Measurements from ENCODE around the gene PRCP.
"Not testable (repeated sequence)": the region's sequence is repeated elsewhere in the genome, so short reads cannot be mapped to it uniquely, and the experiment has no call there.

Gene PRCP

DNA sequence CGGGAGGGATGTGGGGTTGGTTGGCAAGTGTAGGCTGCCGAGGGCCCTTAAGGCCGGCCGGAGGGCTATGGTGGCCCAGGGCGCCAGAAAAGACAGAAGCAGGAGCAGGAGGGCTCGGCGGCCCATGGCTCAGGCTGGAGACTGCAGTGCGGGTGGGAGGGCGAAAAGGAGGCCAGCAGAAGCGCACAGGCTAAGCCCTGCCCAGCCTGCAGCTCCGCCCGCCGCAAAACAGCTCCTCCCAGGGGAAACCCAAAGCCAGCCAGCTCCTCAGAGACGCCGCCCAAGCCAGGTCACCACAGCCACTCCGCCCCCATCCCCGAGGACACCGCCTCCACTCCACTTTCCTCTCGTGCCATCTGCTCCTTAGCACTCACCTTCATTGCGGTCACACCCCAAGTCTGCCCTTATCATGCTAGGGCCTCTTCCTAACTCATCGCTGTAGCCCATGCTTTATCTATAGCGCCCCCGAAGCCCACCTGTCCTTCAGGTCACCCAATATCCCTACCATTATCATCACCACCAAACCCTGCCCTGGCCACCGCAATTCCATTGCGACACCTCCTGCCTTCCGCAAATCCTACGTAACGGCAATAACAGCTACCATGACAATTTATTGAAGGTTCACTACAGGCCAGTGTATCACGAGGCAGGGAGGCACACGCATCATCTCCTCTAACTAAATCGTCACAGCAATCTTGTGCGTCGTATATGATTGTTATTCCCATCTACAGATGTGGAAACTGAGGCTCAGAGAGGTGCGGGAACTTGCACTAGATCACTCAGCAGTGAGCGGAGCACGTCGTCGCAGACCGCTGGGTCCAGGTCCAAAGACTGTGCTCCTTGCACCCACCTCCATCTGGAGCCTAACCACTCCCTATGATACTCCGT is at the start of gene PRCP:
Gene PRCP, minus strand, starts transcription at position 154 of the 888 bp plus-strand sequence. Its CDS starts 28 bp downstream, at position 126.
- DNase-seq (ENCODE audit: low spot score): peak; percentile 96

DNA sequence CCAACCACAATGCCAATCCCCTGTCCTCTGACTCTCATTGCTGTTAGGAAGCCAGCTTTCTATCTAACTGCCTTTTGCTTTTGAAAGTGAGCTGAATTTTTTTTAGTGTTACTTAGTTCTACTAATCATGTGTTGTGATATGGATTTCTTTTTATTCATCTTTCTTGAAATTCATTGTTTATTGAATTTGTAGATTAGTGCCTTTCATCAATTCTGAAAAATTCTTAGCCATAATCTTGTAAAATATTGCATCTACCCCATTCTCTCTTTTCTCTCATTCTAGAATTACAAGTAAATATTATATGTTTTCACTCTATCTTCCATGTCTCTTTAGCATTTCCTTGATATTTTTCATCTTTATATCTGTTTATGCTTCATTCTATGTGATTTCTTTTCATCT is 49.1 kb upstream of the PRCP start:
- no peak for DNase-seq (ENCODE audit: low spot score)

DNA sequence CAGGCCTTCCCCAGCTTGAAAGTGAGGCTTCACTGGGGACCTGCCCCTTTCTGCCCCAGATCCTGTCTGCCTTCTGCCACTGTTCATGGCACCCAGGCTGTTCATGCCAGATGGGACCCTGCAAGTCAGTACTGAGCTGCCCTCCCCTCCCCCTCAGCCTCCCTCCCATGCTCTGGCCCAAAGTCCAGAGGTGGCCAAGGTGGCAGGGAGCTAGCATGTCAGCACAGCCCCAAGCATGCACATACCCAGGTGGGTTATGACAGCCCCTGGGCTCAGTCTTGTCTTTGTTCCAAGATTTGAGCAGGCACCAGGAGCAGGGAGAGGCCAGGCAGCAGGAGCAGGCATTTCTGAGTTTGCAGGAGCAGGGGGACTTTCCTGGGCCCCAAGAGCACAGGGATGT is 45.5 kb upstream of the PRCP start:
- DNase-seq (ENCODE audit: low spot score): no peak

DNA sequence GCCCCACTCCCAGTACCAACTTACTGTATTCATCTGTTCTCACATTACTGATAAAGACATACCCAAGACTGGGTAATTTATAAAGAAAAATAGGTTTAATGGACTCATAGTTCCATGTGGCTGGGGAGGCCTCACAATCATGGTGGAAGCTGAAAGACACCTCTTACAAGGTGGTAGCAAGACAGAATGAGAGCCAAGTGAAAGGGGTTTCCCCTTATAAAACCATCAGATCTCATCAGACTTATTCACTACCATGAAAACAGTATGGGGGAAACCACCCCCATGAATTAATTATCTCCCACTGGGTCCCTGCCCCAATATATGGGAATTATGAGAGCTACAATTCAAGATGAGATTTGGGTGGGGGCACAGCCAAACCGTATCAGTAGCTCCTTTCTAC is 44.8 kb upstream of the PRCP start:
- DNase-seq (ENCODE audit: low spot score): not testable (repeated sequence)

DNA sequence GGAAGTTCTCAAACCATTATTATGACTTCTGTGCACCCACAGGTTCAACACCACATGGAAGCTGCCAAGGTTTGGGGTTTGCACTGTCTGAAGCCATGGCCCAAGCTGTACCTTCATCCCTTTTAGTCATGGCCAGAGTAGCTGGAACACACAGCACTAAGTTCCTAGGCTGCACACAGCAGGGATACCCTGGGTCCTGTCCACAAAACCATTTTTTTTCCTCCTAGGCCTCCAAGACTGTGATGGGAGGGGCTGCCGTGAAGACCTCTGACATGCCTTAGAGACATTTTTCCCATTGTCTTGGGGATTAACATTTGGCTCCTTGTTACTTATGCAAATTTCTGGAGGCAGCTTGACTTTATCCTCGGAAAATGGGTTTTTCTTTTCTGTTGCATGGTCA is 44.0 kb upstream of the PRCP start:
- no peak for DNase-seq (ENCODE audit: low spot score)

DNA sequence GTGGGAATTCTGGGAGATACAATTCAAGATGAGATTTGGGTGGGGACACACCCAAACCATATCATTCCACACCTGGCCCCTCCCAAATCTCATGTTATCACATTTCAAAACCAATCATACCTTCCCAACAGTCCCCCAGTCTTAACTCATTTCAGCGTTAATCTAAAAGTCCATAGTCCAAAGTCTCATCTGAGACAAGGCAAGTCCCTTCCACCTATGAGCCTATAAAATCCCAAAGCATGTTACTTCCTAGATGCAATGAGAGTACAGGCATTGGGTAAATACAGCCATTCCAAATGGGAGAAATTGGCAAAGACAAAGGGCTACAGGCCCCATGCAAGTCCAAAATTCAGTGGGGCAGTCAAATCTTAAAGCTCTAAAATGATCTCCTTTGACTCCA is 43.2 kb upstream of the PRCP start:
- not testable (repeated sequence) for DNase-seq (ENCODE audit: low spot score)

DNA sequence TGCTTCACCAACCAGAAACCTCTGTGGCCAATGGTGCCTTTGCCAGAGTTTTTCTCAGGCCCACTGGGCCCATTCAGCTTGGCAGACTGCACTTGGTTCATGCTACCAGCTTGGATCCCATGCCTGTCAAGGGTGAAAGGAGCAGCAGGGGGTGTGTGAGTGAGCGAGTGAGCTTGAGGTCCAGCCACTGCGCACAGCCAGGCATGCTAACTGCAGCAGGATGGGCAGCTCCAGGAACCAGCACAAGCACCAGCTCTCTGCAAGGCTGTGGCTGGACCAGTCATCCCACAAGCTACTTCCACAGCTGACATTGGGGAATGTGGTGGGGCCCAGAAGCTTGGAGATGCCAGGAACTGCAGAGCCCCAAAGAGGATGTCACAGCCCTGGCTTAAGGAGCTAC is 42.1 kb upstream of the PRCP start:
- DNase-seq (ENCODE audit: low spot score): no peak

DNA sequence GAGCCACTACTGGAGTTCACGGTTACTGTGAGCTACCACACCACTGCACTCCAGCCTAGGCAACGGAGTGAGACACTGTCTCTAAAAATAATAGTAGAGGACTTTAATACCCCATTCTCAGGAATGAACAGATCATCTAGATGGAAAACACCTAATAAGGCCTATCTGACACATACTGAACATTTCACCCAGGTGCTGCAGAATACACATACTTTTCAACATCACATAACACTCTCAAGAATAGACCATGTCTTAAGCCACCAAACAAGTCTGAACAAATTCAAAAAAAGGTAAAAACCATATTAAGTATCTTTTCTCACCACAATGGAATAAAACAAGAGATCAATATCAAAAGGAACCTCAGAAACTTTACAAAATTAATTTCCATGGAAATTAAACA is 39.2 kb upstream of the PRCP start:
- DNase-seq (ENCODE audit: low spot score): no peak

DNA sequence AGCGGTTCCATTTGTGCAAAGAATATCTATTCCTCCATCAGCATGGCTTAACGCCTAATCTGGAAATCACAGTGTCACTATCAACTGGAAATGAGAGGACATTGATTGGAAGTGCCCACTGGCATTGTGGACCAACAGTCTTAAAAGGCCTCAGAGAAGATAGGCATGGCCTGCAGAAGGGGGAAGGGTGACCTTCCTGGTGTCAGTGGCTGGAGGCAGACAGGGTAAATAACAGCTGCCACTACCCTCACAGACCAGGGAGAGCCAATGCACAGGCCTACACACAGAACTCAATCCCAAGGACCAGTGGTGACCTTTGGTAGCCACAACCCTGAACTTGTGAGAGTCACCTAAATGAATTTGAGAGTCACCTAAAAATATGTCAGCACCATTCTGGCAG is 37.3 kb upstream of the PRCP start:
- DNase-seq (ENCODE audit: low spot score): no peak

DNA sequence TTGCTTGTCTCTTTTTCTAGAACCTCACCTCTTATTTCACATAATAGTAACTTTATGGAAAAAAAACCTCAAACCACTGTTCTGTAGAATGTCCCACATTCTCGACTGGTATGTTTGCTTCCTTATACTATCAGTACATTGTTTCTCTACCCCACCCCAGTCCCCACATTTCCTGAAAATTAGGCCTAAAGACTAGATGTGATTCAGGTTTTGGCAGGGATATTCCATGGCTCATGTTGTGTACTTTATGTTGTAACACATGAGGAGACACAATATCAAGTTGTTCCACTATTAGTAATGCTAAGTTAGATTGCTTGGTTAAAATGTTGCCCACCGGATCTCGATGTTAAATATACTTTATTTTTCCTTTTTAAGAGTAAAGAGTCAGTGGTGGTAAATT is 36.0 kb upstream of the PRCP start:
- DNase-seq (ENCODE audit: low spot score): no peak

DNA sequence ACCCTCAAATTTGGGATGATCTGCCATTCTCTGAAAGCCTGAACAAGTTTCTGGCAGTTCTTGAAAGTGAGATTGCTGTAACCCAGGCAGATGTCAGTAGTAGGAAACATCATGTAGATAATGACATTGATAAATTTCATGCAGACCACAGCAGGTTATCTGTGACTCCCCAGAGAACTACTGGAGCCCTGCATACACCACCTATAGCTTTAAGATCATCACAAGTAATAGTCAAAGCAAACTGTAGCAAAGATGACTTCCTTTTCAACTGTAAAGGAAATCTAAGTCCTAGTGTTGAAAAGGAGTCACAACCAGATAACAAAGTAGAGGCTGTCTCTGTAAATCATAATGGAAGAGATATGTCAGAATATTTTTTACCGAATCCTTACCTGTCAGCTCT is 32.3 kb upstream of the PRCP start:
- no peak for DNase-seq (ENCODE audit: low spot score)

DNA sequence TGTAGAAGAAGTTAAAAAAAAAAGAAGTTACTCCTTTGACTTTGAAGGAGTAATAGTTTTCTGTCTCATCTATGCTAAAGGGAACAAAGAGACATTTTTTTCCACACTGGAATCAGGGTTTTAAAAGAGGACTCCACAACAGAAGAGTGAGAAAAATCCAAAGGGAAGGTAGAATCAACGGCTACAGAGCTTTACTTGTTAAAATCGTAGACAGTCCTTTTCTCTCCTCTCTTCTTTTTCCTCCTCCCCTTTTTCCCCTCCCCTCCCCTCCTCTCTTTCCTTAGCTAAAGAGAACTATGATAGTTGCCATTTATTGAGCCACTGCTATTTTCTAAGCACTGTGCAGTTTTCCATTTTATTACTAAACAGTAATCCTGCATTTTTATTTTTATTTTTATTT is 30.5 kb upstream of the PRCP start:
- DNase-seq (ENCODE audit: low spot score): no peak

DNA sequence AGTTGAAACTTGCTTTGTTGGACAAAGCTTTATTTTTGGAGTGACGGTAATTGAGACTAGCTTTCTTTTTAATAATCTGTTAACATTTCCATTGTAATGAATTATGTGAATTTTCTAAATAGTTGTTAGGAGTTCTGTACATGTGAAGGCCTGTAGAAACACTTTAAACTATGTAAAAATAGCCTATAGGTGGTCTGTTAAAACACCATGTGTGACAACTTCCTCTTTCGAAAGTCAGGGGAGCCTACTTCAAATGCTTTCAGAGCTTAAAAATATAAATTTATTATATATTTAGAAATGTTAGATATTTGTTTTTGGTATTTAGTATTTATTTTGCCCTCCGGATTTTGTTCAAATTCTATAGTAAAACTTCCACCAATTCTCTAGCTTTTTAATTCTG is 30.0 kb upstream of the PRCP start:
- no peak for DNase-seq (ENCODE audit: low spot score)

DNA sequence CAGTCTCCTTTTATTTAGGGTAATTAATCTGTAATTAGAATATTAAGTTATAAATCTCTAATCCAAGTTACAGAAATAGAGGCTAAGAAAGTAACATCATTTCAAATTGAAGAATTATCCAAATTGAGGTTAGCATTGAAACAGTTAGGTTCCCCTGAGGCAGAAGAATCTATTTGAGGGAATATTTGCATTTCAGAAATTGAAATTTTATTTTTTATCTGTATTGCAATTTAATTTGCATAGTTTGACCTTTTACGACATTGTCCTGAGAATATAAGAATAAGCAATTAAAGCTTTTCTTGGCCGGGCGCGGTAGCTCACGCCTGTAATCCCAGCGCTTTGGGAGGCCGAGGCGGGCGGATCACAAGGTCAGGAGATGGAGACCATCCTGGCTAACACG is 28.9 kb upstream of the PRCP start:
- no peak for DNase-seq (ENCODE audit: low spot score)

DNA sequence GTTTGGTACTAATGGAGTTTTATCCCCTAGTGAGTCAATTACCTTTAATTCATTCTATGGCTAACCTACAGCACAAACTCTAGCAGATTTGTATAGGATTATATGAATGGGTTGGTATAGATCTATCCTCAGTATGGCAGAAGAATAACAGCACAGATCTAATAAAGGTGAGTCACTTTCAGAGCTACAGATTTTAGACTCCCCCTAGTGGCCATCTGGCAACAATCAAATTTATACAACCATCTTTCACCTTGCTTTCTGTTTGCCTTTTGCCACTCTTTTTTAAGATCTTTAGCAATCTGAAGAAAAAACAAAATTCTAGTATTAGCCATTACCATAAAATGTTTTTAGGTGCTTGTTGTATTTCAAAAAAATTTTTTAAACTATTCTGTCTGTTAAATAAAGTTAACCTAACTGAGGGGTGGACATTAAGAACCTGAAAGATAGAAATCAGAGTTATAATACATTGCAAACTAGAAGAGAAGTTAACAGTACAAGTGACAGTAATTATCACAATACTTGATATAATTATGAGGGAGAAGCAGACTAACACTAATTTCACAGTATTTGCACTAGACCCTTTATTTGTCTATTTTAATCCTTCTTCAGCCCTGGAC is 27.1 kb upstream of the PRCP start:
- DNase-seq (ENCODE audit: low spot score): peak; percentile 66

DNA sequence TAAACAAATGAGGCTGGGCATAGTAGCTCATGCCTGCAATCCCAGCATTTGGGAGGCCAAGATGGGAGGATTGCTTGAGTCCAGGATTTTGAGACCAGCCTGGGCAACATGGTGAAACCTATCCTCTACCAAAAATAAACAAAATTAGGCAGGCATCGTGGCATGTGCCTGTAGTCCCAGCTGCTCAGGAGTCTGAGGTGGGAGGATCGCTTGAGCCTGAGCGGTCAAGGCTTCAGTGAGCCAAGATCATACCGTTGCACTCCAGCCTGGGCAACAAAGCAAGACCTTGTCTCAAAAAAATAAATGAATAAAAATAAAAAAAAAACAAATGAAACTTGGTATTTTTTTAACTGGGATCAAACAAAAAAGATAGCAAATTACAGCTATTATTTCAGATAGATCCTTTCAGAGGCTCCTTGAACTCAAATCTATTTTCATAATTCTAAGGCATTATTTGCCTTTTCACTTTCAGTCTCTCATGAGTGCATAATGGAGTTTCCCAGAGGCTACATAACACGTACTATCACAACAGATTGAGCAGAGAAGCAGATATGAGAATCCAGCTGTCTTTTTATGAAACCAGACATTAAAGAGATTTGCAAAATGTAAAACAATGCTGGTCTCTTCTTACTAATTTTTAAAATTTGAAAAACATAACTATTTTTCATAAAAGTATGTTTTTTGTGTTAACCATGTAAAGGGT is 24.4 kb upstream of the PRCP start:
- no peak for DNase-seq (ENCODE audit: low spot score)

DNA sequence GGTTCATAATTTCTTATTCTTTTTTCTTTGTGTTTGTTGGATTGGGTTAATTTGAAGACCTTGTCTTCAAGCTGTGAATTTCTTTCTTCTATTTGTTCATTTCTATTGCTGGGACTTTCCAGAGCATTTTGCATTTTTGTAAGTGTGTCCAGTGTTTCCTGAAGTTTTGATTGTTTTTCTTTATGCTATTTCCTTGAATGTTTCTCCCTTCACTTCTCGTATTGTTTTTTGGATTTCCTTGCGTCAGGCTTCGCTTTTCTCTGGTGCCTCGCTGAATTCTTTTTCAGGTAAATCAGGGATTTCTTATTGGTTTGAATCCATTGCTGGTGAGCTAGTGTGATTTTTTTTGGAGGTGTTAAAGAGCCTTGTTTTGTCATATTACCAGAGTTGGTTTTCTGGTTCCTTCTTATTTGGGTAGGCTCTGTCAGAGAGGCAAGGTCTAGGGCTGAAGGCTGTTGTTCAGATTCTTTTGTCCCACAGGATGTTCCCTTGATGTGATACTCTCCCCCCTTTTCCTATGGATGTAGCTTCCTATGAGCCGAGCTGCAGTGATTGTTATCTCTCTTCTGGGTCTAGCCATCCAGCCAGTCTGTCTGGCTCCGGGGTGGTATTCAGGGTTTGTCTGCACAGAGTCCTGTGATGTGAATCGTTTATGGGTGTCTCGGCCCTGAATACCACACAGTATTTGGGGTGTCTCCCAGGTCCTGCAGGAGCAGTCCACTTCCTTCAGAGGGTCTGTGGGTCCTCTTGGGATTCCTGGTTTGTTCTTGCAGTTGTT is 22.4 kb upstream of the PRCP start:
- DNase-seq (ENCODE audit: low spot score): not testable (repeated sequence)

DNA sequence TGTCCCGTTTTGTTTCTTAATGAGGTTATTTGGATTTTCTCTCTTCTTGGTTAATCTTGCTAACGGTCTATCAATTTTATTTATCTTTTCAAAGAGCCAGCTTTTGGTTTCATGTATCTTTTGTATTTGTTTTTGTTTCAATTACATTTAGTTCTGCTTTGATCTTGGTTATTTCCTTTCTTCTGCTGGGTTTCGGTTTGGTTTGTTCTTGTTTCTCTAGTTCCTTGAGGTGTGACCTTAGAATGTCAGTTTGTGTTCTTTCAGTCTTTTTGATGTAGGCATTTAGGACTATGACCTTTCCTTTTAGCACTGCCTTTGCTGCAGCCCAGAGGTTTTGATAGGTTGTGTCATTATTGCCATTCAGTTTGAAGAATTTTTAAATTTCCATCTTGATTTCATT is 20.0 kb upstream of the PRCP start:
- not testable (repeated sequence) for DNase-seq (ENCODE audit: low spot score)

DNA sequence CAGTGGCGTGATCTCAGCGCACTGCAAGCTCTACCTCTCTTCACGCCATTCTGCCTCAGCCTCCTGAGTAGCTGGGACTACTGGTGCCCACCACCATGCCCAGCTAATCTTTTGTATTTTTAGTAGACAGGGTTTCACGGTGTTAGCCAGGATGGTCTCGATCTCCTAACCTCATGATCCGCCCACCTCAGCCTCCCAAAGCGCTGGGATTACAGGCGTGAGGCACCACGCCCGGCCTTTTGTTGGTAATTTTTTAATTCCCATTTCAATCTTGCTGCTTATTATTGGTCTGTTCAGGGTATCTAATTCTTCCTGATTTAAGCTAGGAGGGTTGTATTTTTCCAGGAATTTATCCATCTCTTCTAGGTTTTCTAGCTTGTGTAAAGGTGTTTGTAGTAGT is 19.6 kb upstream of the PRCP start:
- not testable (repeated sequence) for DNase-seq (ENCODE audit: low spot score)

DNA sequence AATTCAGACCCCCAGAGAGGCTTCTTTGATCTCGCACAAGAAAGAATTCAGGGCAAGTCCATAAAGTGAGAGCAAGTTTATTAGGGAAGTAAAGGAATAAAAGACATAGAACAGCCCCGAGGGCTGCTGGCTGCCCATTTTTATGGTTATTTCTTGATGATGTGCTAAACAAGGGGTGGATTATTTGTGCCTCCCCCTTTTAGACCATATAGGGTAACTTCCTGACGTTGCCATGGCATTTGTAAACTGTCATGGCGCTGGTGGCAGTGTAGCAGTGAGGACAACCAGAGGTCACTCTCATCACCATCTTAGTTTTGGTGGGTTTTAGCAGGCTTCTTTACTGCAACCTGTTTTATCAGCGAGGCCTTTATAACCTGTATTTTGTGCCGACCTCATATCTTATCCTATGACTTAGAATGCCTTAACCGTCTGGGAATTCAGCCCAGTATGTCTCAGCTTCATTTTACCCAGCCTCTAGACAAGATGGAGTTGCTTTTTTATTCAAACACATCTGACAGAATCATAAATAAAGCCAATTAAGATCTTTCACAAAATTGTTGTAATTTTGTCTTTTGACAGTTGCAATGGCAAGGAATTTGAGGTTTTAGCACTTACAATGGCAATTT is 8.9 kb upstream of the PRCP start:
- no peak for DNase-seq (ENCODE audit: low spot score)

DNA sequence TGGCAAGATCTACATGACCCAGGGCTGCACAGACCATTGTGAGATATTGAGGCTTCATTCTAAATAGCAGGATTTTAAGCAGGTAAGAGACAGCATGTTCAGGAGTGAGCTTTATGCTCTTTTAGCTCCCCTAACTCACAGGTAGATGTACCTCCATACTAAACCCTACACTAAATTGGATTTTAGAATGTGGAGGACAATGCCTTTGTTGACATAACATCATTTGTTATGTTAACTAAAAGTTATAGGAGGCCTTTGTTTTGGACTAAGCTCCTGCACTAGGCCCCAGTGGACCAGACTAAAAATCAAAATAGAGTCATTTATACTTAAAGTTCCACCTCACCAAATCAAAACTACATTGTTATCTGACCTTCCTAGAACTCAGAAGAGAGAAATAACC is 8.1 kb upstream of the PRCP start:
- no peak for DNase-seq (ENCODE audit: low spot score)

DNA sequence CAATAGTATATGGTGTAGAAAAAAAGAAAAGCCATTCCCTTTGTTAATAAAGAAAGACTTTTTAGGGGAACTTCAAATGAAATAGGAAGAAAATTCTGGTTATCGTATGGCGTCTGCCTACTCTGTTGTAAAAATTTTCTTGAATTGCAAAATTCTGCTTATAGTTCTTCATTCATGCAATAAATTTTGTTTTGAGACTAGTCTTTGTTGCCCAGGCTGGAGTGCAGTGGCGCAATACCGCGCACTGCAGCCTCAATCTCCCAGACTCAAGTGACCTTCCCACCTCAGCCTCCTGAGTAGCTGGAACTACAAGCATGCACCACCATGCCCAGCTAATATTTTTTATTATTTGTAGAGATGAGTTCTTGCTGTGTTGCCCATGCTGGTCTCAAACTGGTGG is 7.1 kb upstream of the PRCP start:
- no peak for DNase-seq (ENCODE audit: low spot score)
